Left cardiac atrium (tissue), 4 donors: Measurements from ENCODE around the gene MYLK. TPM values are rescaled to one million over a fixed set of nuclear protein-coding genes. Genes with fewer than 3 reads are reported as not detected.

ENCODE experiments used
- ATAC-seq, 2 donors: fragments of 200-7000 bp; cut with Tn5 transposase; one replicate each; pipeline ENCODE4 v1.9.1; 2020; ENCODE audit warnings: mild to moderate bottlenecking in 2 of 2, moderate library complexity in 2 of 2
- DNase-seq: peaks from one replicate; pipeline ENCODE4 v3.0.0-alpha.2; 2020
- intact Hi-C, 2 donors: fragments of 100-400 bp; cut with DNase I; formaldehyde crosslinking; loops; one replicate each; pipeline versions ENCODE4 v1.14.1 to v1.15.1; 2022 to 2023
- total RNA-seq, 2 donors: library from RNA; stranded (reverse); fragmentation: NEBNext Ultra II Directional; extraction: Animal tissue kit (Norgen Biotek cat#: 25700); gene quantifications; one replicate each; pipeline ENCODE4 v1.2.1, GENCODE V29; 2021
- donor health status: DM: no; HTN: yes; CAD: no.
- donor health status: DM: no; HTN: yes; CAD: no; lungs with severe emphysema.
- donor health status: DM: yes; HTN: yes; CAD: no.
- donor health status: Dilated cardiomyopathy.

The MYLK gene
- total RNA-seq, 2 donors from 2014 or later, result 66.2 to 116 TPM

GRCh38 chr3:123652342-123652984, 231.7 kb downstream of the MYLK start:
- ATAC-seq (peak; percentile 89 to 94), DNase-seq (peak; percentile 83)
- intact Hi-C loops, result loop anchor here (1.0 to 5.0 kb wide), 2 partner anchors 50 kb away; no protein-coding TSS in a partner anchor

- ATAC-seq (no peak), DNase-seq (no peak)
These were observed 232.4 kb downstream of the MYLK start for GRCh38 chr3:123651449-123652341.

GRCh38 chr3:123650101-123650500, 234.0 kb downstream of the MYLK start:
- intact Hi-C loops, result loop anchor here in 1 of 2 donors (5.0 kb wide), 1 partner anchor 52 kb away; no protein-coding TSS in a partner anchor
- ATAC-seq (no peak), DNase-seq (no peak)

More at GRCh38 chr3:123651449-123652341, 232.4 kb downstream of the MYLK start:
- intact Hi-C loops, result loop anchor here (1.0 to 5.0 kb wide), 2 partner anchors 51 kb away; no protein-coding TSS in a partner anchor

- no peak for DNase-seq
- intact Hi-C loops, result loop anchor here in 1 of 2 donors (5.0 kb wide), 1 partner anchor 73 kb away; no protein-coding TSS in a partner anchor
- no peak for ATAC-seq
These were observed 235.3 kb downstream of the MYLK start for GRCh38 chr3:123648696-123649405.

- no peak for DNase-seq
- intact Hi-C loops, result no loop called here
- ATAC-seq, result peak; percentile 32 to 44
These were observed 239.8 kb downstream of the MYLK start for GRCh38 chr3:123644358-123644757.

- DNase-seq (no peak), ATAC-seq (peak in 1 of 2 donors; percentile 47)
- intact Hi-C loops, result no loop called here
These were observed 241.2 kb downstream of the MYLK start for GRCh38 chr3:123642957-123643330.

GRCh38 chr3:123642182-123642956, 241.8 kb downstream of the MYLK start:
- ATAC-seq, result peak; percentile 77 to 90
- DNase-seq, result peak; percentile 72
- intact Hi-C loops, result no loop called here

GRCh38 chr3:123641505-123641904, 242.6 kb downstream of the MYLK start:
- ATAC-seq (no peak), DNase-seq (no peak)
- intact Hi-C loops, result no loop called here

GRCh38 chr3:123640740-123641462, 243.2 kb downstream of the MYLK start:
- intact Hi-C loops, result no loop called here
- no peak for DNase-seq

GRCh38 chr3:123640311-123640710, 243.8 kb downstream of the MYLK start:
- ATAC-seq (no peak), DNase-seq (no peak)
- intact Hi-C loops, result no loop called here

More at GRCh38 chr3:123640740-123641462, 243.2 kb downstream of the MYLK start:
- ATAC-seq, result no peak

GRCh38 chr3:123638936-123639689, 245.0 kb downstream of the MYLK start:
- intact Hi-C loops, result no loop called here
- no peak for ATAC-seq
- no peak for DNase-seq

- ATAC-seq (no peak), DNase-seq (no peak)
These were observed 246.3 kb downstream of the MYLK start for GRCh38 chr3:123637841-123638240.

GRCh38 chr3:123637131-123637530, 247.0 kb downstream of the MYLK start:
- no peak for ATAC-seq
- no peak for DNase-seq
- intact Hi-C loops, result no loop called here

More at GRCh38 chr3:123637841-123638240, 246.3 kb downstream of the MYLK start:
- intact Hi-C loops, result no loop called here

GRCh38 chr3:123636431-123636841, 247.7 kb downstream of the MYLK start:
- intact Hi-C loops, result no loop called here
- no peak for DNase-seq
- peak; percentile 28 to 56 for ATAC-seq

- intact Hi-C loops, result no loop called here
- ATAC-seq (no peak), DNase-seq (no peak)
These were observed 248.4 kb downstream of the MYLK start for GRCh38 chr3:123635717-123636116.

GRCh38 chr3:123635217-123635616, 248.9 kb downstream of the MYLK start:
- intact Hi-C loops, result no loop called here
- ATAC-seq, result peak in 1 of 2 donors; percentile 16
- DNase-seq, result no peak
